ENCODE data around the gene ACOX3. TPM values are rescaled to one million over a fixed set of nuclear protein-coding genes. Genes with fewer than 3 reads are reported as not detected.
"Not testable (repeated sequence)": the region's sequence is repeated elsewhere in the genome, so short reads cannot be mapped to it uniquely, and the experiment has no call there.

The ACOX3 gene
- total RNA-seq, 1 experiment from 2014 or later, result 40.8 TPM

- no peak for DNase-seq
- H3K36me3 ChIP-seq (replicated peaks; ENCODE audit: control insufficient read depth, insufficient read depth, low read length), result no peaks in the 10 kb centered on the region
- H3K4me3 ChIP-seq (ENCODE audit: insufficient read depth, low read depth, low read length), result no peak overlapping the region
- H3K27me3 ChIP-seq (ENCODE audit: control insufficient read depth, insufficient read depth, low read length), result no peaks in the 10 kb centered on the region
These were observed 7.4 kb downstream of the ACOX3 start for GRCh38 chr4:8433136-8433535.

- DNase-seq, result no peak
- Histone ChIP-seq H3K27me3 (ENCODE audit: control insufficient read depth, insufficient read depth, low read length) (no peaks in the 10 kb centered on the region), H3K4me3 (ENCODE audit: insufficient read depth, low read depth, low read length) (no peak overlapping the region), H3K36me3 (replicated peaks; ENCODE audit: control insufficient read depth, insufficient read depth, low read length) (no peaks in the 10 kb centered on the region)
These were observed 9.0 kb downstream of the ACOX3 start for GRCh38 chr4:8431553-8431952.

GRCh38 chr4:8428288-8429097 is 12.0 kb downstream of the ACOX3 start:
- peak; percentile 99 for DNase-seq
- no peaks in the 10 kb centered on the region for H3K27me3 ChIP-seq (ENCODE audit: control insufficient read depth, insufficient read depth, low read length)
- H3K36me3 ChIP-seq (replicated peaks; ENCODE audit: control insufficient read depth, insufficient read depth, low read length), result no peaks in the 10 kb centered on the region
- peak overlapping the region; percentile 77 for H3K4me3 ChIP-seq (ENCODE audit: insufficient read depth, low read depth, low read length)

GRCh38 chr4:8427761-8428287 is 12.7 kb downstream of the ACOX3 start:
- H3K4me3 ChIP-seq (ENCODE audit: insufficient read depth, low read depth, low read length), result peak overlapping the region; percentile 77
- H3K27me3 ChIP-seq (ENCODE audit: control insufficient read depth, insufficient read depth, low read length), result no peaks in the 10 kb centered on the region
- H3K36me3 ChIP-seq (replicated peaks; ENCODE audit: control insufficient read depth, insufficient read depth, low read length), result no peaks in the 10 kb centered on the region
- DNase-seq, result peak; percentile 40

- DNase-seq, result no peak
- peak overlapping the region; percentile 10; the same call in 1 of the 2 replicates for H3K4me3 ChIP-seq (ENCODE audit: insufficient read depth, low read depth, low read length)
- no peaks in the 10 kb centered on the region for H3K36me3 ChIP-seq (replicated peaks; ENCODE audit: control insufficient read depth, insufficient read depth, low read length)
- no peaks in the 10 kb centered on the region for H3K27me3 ChIP-seq (ENCODE audit: control insufficient read depth, insufficient read depth, low read length)
These were observed 13.3 kb downstream of the ACOX3 start for GRCh38 chr4:8427262-8427661.

- H3K36me3 ChIP-seq (replicated peaks; ENCODE audit: control insufficient read depth, insufficient read depth, low read length), result no peaks in the 10 kb centered on the region
- H3K27me3 ChIP-seq (ENCODE audit: control insufficient read depth, insufficient read depth, low read length), result no peaks in the 10 kb centered on the region
- no peak for DNase-seq
- H3K4me3 ChIP-seq (ENCODE audit: insufficient read depth, low read depth, low read length), result no peak overlapping the region
These were observed 17.7 kb downstream of the ACOX3 start for GRCh38 chr4:8422786-8423185.

- Histone ChIP-seq H3K4me3 (ENCODE audit: insufficient read depth, low read depth, low read length) (no peak overlapping the region), H3K27me3 (ENCODE audit: control insufficient read depth, insufficient read depth, low read length) (no peaks in the 10 kb centered on the region), H3K36me3 (replicated peaks; ENCODE audit: control insufficient read depth, insufficient read depth, low read length) (no peaks in the 10 kb centered on the region)
- DNase-seq, result no peak
These were observed 18.2 kb downstream of the ACOX3 start for GRCh38 chr4:8422327-8422726.

GRCh38 chr4:8420151-8420550 is 20.4 kb downstream of the ACOX3 start:
- not testable (repeated sequence) for DNase-seq; H3K4me3 ChIP-seq (ENCODE audit: insufficient read depth, low read depth, low read length); H3K36me3 ChIP-seq (replicated peaks; ENCODE audit: control insufficient read depth, insufficient read depth, low read length); H3K27me3 ChIP-seq (ENCODE audit: control insufficient read depth, insufficient read depth, low read length)

- no peak for DNase-seq
- H3K36me3 ChIP-seq (replicated peaks; ENCODE audit: control insufficient read depth, insufficient read depth, low read length), result 0 out of 2 replicates have a peak, but pooled peaks cover 1% of the 10 kb centered on the region
- no peak overlapping the region for H3K4me3 ChIP-seq (ENCODE audit: insufficient read depth, low read depth, low read length)
- no peaks in the 10 kb centered on the region for H3K27me3 ChIP-seq (ENCODE audit: control insufficient read depth, insufficient read depth, low read length)
These were observed 21.1 kb downstream of the ACOX3 start for GRCh38 chr4:8419222-8420041.

GRCh38 chr4:8417071-8417614 is 23.4 kb downstream of the ACOX3 start:
- H3K4me3 ChIP-seq (ENCODE audit: insufficient read depth, low read depth, low read length), result no peak overlapping the region
- no peak for DNase-seq
- H3K36me3 ChIP-seq (replicated peaks; ENCODE audit: control insufficient read depth, insufficient read depth, low read length), result 0 out of 2 replicates have a peak, but pooled peaks cover 1% of the 10 kb centered on the region
- no peaks in the 10 kb centered on the region for H3K27me3 ChIP-seq (ENCODE audit: control insufficient read depth, insufficient read depth, low read length)

GRCh38 chr4:8414377-8414776 is 26.1 kb downstream of the ACOX3 start:
- Histone ChIP-seq H3K4me3 (ENCODE audit: insufficient read depth, low read depth, low read length) (no peak overlapping the region), H3K27me3 (ENCODE audit: control insufficient read depth, insufficient read depth, low read length) (no peaks in the 10 kb centered on the region), H3K36me3 (replicated peaks; ENCODE audit: control insufficient read depth, insufficient read depth, low read length) (0 out of 2 replicates have a peak, but pooled peaks cover 1% of the 10 kb centered on the region)
- no peak for DNase-seq

GRCh38 chr4:8412288-8412687 is 28.2 kb downstream of the ACOX3 start:
- no peak overlapping the region for H3K4me3 ChIP-seq (ENCODE audit: insufficient read depth, low read depth, low read length)
- no peaks in the 10 kb centered on the region for H3K27me3 ChIP-seq (ENCODE audit: control insufficient read depth, insufficient read depth, low read length)
- 0 out of 2 replicates have a peak, but pooled peaks cover 1% of the 10 kb centered on the region for H3K36me3 ChIP-seq (replicated peaks; ENCODE audit: control insufficient read depth, insufficient read depth, low read length)
- DNase-seq, result no peak

- no peak for DNase-seq
- Histone ChIP-seq H3K36me3 (replicated peaks; ENCODE audit: control insufficient read depth, insufficient read depth, low read length) (0 out of 2 replicates have a peak, but pooled peaks cover 1% of the 10 kb centered on the region), H3K4me3 (ENCODE audit: insufficient read depth, low read depth, low read length) (no peak overlapping the region), H3K27me3 (ENCODE audit: control insufficient read depth, insufficient read depth, low read length) (no peaks in the 10 kb centered on the region)
These were observed 29.0 kb downstream of the ACOX3 start for GRCh38 chr4:8411351-8412180.
